GM18526 (cell line): Measurements from ENCODE around the gene CEACAM6.

Experiments used
- POLR2A ChIP-seq: IDR thresholded peaks from 3 replicates; pipeline ENCODE4 v1.6.1; 2011; ENCODE audit not compliant: insufficient read length; ENCODE audit errors: extremely low read depth

Gene CEACAM6

GRCh38 chr19:41811036-41811435, 55.7 kb downstream of the CEACAM6 start:
- no peak for TF ChIP-seq POLR2A

GRCh38 chr19:41811981-41812380, 56.7 kb downstream of the CEACAM6 start:
- TF ChIP-seq POLR2A, result no peak

GRCh38 chr19:41813911-41814310, 58.6 kb downstream of the CEACAM6 start:
- TF ChIP-seq POLR2A, result no peak

- no peak for TF ChIP-seq POLR2A
Measured at GRCh38 chr19:41815301-41815700, 60.0 kb downstream of the CEACAM6 start.

- TF ChIP-seq POLR2A, result no peak
Measured at GRCh38 chr19:41816761-41817160, 61.4 kb downstream of the CEACAM6 start.

GRCh38 chr19:41821003-41821735, 65.8 kb downstream of the CEACAM6 start:
- no peak for TF ChIP-seq POLR2A
